H9 (cell line): Measurements from ENCODE around the gene NCAM2. TPM values are rescaled to one million over a fixed set of nuclear protein-coding genes. Genes with fewer than 3 reads are reported as not detected.

ENCODE experiments used
- DNase-seq: peaks from one replicate; pipeline ENCODE4 v3.0.0-alpha.2; 2017
- H2AFZ ChIP-seq: one replicate; pipeline ENCODE4 v1.6.1; 2013; ENCODE audit warnings: mild to moderate bottlenecking, low read length, control low read depth, moderate library complexity
- H2AK5ac ChIP-seq: 2 replicates; pipeline ENCODE4 v1.6.1; 2013; ENCODE audit warnings: low read length, control low read depth, mixed read lengths; ENCODE audit not compliant: insufficient read length
- H2BK120ac ChIP-seq: one replicate; pipeline ENCODE4 v1.6.1; 2013; ENCODE audit warnings: low read depth, mild to moderate bottlenecking, low read length, control low read depth, inconsistent platforms; ENCODE audit not compliant: poor library complexity, severe bottlenecking
- H2BK12ac ChIP-seq: 2 replicates; pipeline ENCODE4 v1.6.1; 2013; ENCODE audit warnings: low read length, control low read depth, mixed read lengths, low read depth; ENCODE audit not compliant: insufficient read length
- H2BK15ac ChIP-seq: 2 replicates; pipeline ENCODE4 v1.6.1; 2013; ENCODE audit warnings: low read depth, low read length, control low read depth
- H2BK20ac ChIP-seq: one replicate; pipeline ENCODE4 v1.6.1; 2013; ENCODE audit warnings: low read depth, mild to moderate bottlenecking, low read length, control low read depth, inconsistent platforms; ENCODE audit not compliant: poor library complexity, severe bottlenecking
- H2BK5ac ChIP-seq: 2 replicates; pipeline ENCODE4 v1.6.1; 2013; ENCODE audit warnings: low read length, control low read depth, mixed read lengths; ENCODE audit not compliant: insufficient read length
- H3K14ac ChIP-seq: 2 replicates; pipeline ENCODE4 v1.6.1; 2013; ENCODE audit warnings: low read length, control low read depth; ENCODE audit not compliant: insufficient read depth
- H3K18ac ChIP-seq: 2 replicates; pipeline ENCODE4 v1.6.1; 2013; ENCODE audit warnings: low read depth, mild to moderate bottlenecking, mixed read lengths, low read length, control low read depth; ENCODE audit not compliant: insufficient read length
- H3K23ac ChIP-seq: 2 replicates; pipeline ENCODE4 v1.6.1; 2013; ENCODE audit warnings: low read length, control low read depth, mixed read lengths, low read depth; ENCODE audit not compliant: insufficient read length
- H3K23me2 ChIP-seq: 2 replicates; pipeline ENCODE4 v1.6.1; 2013; ENCODE audit warnings: low read depth, mild to moderate bottlenecking, mixed read lengths, low read length, control low read depth; ENCODE audit not compliant: insufficient read length, poor library complexity, severe bottlenecking
- H3K27ac ChIP-seq: 2 replicates; pipeline ENCODE4 v1.5.1; 2013; ENCODE audit warnings: low read length, control low read depth, mixed read lengths, low read depth; ENCODE audit not compliant: insufficient read length
- H3K27me3 ChIP-seq: 2 replicates; pipeline ENCODE4 v1.6.1; 2013; ENCODE audit warnings: low read length, control low read depth, inconsistent platforms; ENCODE audit not compliant: insufficient read depth
- H3K4ac ChIP-seq: 2 replicates; pipeline ENCODE4 v1.6.1; 2013; ENCODE audit warnings: low read depth, mild to moderate bottlenecking, control low read depth, inconsistent platforms, low read length, moderate library complexity
- H3K4me1 ChIP-seq: 2 replicates; pipeline ENCODE4 v1.6.1; 2013; ENCODE audit warnings: low read length, control low read depth, inconsistent platforms; ENCODE audit not compliant: insufficient read depth
- H3K4me2 ChIP-seq: 2 replicates; pipeline ENCODE4 v1.6.1; 2013; ENCODE audit warnings: low read length, control low read depth, mixed read lengths; ENCODE audit not compliant: insufficient read length, insufficient read depth
- H3K56ac ChIP-seq: 2 replicates; pipeline ENCODE4 v1.6.1; 2013; ENCODE audit warnings: low read depth, mild to moderate bottlenecking, mixed read lengths, low read length, control low read depth; ENCODE audit not compliant: insufficient read length
- H3K79me1 ChIP-seq: 2 replicates; pipeline ENCODE4 v1.6.1; 2013; ENCODE audit warnings: low read depth, mild to moderate bottlenecking, moderate library complexity, low read length, control low read depth, inconsistent platforms; ENCODE audit not compliant: insufficient read depth, poor library complexity, severe bottlenecking
- H3K79me2 ChIP-seq: 2 replicates; pipeline ENCODE4 v1.6.1; 2013; ENCODE audit warnings: low read length, control low read depth, inconsistent platforms; ENCODE audit not compliant: insufficient read depth
- H3K9ac ChIP-seq: 2 replicates; pipeline ENCODE4 v1.6.1; 2013; ENCODE audit warnings: low read length, control low read depth, mixed read lengths; ENCODE audit not compliant: insufficient read length; ENCODE audit errors: extremely low read depth
- H3K9me3 ChIP-seq: one replicate; pipeline ENCODE4 v1.6.1; 2013; ENCODE audit warnings: low read depth, low read length, inconsistent platforms; ENCODE audit not compliant: control insufficient read depth
- H3T11ph ChIP-seq: one replicate; pipeline ENCODE4 v1.6.1; 2013; ENCODE audit warnings: mild to moderate bottlenecking, low read length, control low read depth, inconsistent platforms
- H4K20me1 ChIP-seq: one replicate; pipeline ENCODE4 v1.6.1; 2013; ENCODE audit not compliant: control insufficient read depth, insufficient read length, insufficient read depth
- H4K5ac ChIP-seq: 2 replicates; pipeline ENCODE4 v1.6.1; 2013; ENCODE audit warnings: low read depth, mild to moderate bottlenecking, mixed read lengths, low read length, control low read depth; ENCODE audit not compliant: insufficient read length
- H4K8ac ChIP-seq: replicated peaks from 2 replicates; pipeline ENCODE4 v1.6.1; 2013; ENCODE audit warnings: low read length, control low read depth, mixed read lengths, low read depth; ENCODE audit not compliant: insufficient read length
- H4K91ac ChIP-seq: 2 replicates; pipeline ENCODE4 v1.6.1; 2013; ENCODE audit warnings: low read depth, mild to moderate bottlenecking, moderate library complexity, mixed read lengths, low read length, control low read depth; ENCODE audit not compliant: insufficient read length
- H3K27ac Mint-ChIP-seq, 3 experiments: 2 replicates in 2 of 3; 3 replicates in 1 of 3; pipeline ENCODE4 v1.8.0; 2020 to 2021; ENCODE audit warnings: mixed read lengths in 3 of 3, mild to moderate bottlenecking in 1 of 3, moderate library complexity in 1 of 3
- H3K27me3 Mint-ChIP-seq: 2 replicates; pipeline ENCODE4 v1.8.0; 2021; ENCODE audit warnings: low read depth, mild to moderate bottlenecking, moderate library complexity, mixed read lengths
- H3K36me3 Mint-ChIP-seq, 3 experiments: 2 replicates in 2 of 3; 3 replicates in 1 of 3; pipeline ENCODE4 v1.8.0; 2020 to 2021; ENCODE audit warnings: low read depth in 3 of 3, mixed read lengths in 3 of 3; ENCODE audit not compliant: insufficient read depth in 1 of 3
- H3K4me1 Mint-ChIP-seq, 2 experiments: 2 replicates each; pipeline ENCODE4 v1.8.0; 2020; ENCODE audit warnings: mixed read lengths in 2 of 2
- H3K4me3 Mint-ChIP-seq, 2 experiments: 2 replicates in 1 of 2; 3 replicates in 1 of 2; pipeline ENCODE4 v1.8.0; 2020 to 2021; ENCODE audit warnings: mild to moderate bottlenecking in 2 of 2, mixed read lengths in 2 of 2, moderate library complexity in 1 of 2
- H3K9me3 Mint-ChIP-seq, 2 experiments: 2 replicates in 1 of 2; 3 replicates in 1 of 2; pipeline ENCODE4 v1.8.0; 2020; ENCODE audit warnings: mild to moderate bottlenecking in 2 of 2, mixed read lengths in 2 of 2, moderate library complexity in 1 of 2
- WGBS: extraction: QIAGEN DNeasy Blood & Tissue Kit; methylation state at CpG from one replicate; pipeline ENCODE4 v1.1.7; 2013; ENCODE audit warnings: missing lambda C conversion rate, low lambda C conversion rate, mixed read lengths; ENCODE audit not compliant: insufficient read length; ENCODE audit errors: extremely low coverage; 5-methylcytosine and 5-hydroxymethylcytosine counted together
- total RNA-seq: library from RNA; stranded (reverse); gene quantifications from 2 replicates; pipeline ENCODE4 v1.2.1, GENCODE V29; 2021
- TF ChIP-seq, protein P1 (sequence below): fragments of 200-600 bp; sonication (generic); conservative IDR thresholded peaks from 3 replicates; pipeline ENCODE4 v1.8.0; 2021; ENCODE audit warnings: antibody characterized with exemption, mild to moderate bottlenecking

Gene NCAM2
- total RNA-seq, 1 experiment from 2014 or later, result 2.2 TPM

DNA sequence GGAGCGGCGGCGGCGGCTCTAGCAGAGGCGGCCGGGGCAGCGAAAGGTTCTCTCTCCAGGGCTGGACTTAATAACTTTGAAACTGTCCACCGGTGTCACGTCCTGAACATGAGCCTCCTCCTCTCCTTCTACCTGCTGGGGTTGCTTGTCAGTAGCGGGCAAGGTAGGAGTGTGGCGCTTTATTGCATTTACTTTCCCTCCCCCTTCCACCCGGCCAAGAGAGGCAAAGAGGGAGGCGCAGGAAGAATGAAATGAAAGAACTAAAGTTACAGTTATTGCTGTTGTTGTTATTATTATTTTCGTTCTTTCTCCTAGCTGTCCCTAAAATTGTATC, 214 bp downstream of the NCAM2 start:
- Histone ChIP-seq H3K18ac (no peak overlapping the region), H3K27me3 (peaks cover 6% of the 10 kb centered on the region; the same call in 1 of the 2 replicates), H4K91ac (no peak overlapping the region), H2AFZ (peak overlapping the region; percentile 69), H3K9me3 (no peaks in the 10 kb centered on the region), H2BK20ac (no peak overlapping the region), H3T11ph (no peak overlapping the region), H3K4me2 (peak overlapping the region; percentile 72), H2BK15ac (no peak overlapping the region), H4K5ac (no peak overlapping the region), H3K9ac (no peak overlapping the region), H3K79me1 (no peaks in the 10 kb centered on the region), H2BK120ac (no peak overlapping the region), H3K56ac (no peak overlapping the region), H2AK5ac (no peak overlapping the region), H3K23ac (no peak overlapping the region), H3K27ac (no peak overlapping the region), H3K4ac (no peak overlapping the region), H3K14ac (no peak overlapping the region; the same call in 1 of the 2 replicates), H3K23me2 (peaks cover 14% of the 10 kb centered on the region), H2BK5ac (no peak overlapping the region), H4K8ac (no peak overlapping the region), H2BK12ac (no peak overlapping the region), H3K79me2 (no peaks in the 10 kb centered on the region), H4K20me1 (no peaks in the 10 kb centered on the region), H3K4me1 (0 out of 2 replicates have a peak, but pooled peaks cover 2% of the 10 kb centered on the region)
- Mint-ChIP-seq H3K36me3 (no peaks in the 10 kb centered on the region; a peak in 1 of 7 replicates), H3K4me1 (peaks cover 9 to 13% of the 10 kb centered on the region in 2 experiments), H3K27ac (no peak overlapping the region), H3K27me3 (peaks cover 29% of the 10 kb centered on the region), H3K9me3 (no peaks in the 10 kb centered on the region), H3K4me3 (peak overlapping the region; percentile 78 to 88)
- TF ChIP-seq, protein P1, sequence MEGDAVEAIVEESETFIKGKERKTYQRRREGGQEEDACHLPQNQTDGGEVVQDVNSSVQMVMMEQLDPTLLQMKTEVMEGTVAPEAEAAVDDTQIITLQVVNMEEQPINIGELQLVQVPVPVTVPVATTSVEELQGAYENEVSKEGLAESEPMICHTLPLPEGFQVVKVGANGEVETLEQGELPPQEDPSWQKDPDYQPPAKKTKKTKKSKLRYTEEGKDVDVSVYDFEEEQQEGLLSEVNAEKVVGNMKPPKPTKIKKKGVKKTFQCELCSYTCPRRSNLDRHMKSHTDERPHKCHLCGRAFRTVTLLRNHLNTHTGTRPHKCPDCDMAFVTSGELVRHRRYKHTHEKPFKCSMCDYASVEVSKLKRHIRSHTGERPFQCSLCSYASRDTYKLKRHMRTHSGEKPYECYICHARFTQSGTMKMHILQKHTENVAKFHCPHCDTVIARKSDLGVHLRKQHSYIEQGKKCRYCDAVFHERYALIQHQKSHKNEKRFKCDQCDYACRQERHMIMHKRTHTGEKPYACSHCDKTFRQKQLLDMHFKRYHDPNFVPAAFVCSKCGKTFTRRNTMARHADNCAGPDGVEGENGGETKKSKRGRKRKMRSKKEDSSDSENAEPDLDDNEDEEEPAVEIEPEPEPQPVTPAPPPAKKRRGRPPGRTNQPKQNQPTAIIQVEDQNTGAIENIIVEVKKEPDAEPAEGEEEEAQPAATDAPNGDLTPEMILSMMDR, result no peak; the same call in 2 of the 3 replicates
- DNase-seq, result no peak
- WGBS, result no CpG with 5 or more reads among the region's 14 CpGs
